ENCODE results near the gene CYP4F11.

DNA sequence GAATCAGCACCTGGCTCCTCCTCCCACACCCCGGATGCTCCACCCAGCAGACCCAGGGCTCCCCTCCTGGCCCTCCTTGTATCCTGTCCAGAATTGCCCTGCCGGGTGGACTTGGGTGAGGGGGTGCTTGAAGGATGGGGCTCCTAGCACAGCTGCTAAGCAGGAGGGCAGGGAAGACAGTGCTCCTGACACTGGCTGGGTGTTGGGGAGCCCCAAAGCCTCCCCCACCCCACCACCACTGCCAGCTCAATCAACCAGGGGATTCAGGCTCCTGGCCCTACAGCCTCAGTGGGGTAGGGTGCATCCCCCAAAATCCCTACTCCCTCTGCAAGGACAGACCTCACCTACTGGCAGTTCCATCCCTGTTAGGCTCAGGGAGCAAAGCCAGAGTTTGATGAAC lies 2.6 kb upstream of the CYP4F11 start:
- no peak for TF ChIP-seq POLR2A (IDR thresholded peaks at IDR 0.05; ENCODE audit: low read length)
- TF ChIP-seq GATA1 (IDR thresholded peaks at IDR 0.05; ENCODE audit: low read depth, low read length) = no peak
